ENCODE data around the gene CCDC71. TPM values are rescaled to one million over a fixed set of nuclear protein-coding genes. Genes with fewer than 3 reads are reported as not detected.

Gene CCDC71
- total RNA-seq, 4 donors from 2014 or later = 12.4 to 39.3 (median 37.5) TPM

- peaks cover 0 to 29% (median 4%) of the 10 kb centered on the region in 4 donors for H3K4me1 ChIP-seq
- no peaks in the 10 kb centered on the region for H3K27me3 ChIP-seq
- DNase-seq = no peak
- no peaks in the 10 kb centered on the region for H3K9me3 ChIP-seq
- TF ChIP-seq, protein P1, sequence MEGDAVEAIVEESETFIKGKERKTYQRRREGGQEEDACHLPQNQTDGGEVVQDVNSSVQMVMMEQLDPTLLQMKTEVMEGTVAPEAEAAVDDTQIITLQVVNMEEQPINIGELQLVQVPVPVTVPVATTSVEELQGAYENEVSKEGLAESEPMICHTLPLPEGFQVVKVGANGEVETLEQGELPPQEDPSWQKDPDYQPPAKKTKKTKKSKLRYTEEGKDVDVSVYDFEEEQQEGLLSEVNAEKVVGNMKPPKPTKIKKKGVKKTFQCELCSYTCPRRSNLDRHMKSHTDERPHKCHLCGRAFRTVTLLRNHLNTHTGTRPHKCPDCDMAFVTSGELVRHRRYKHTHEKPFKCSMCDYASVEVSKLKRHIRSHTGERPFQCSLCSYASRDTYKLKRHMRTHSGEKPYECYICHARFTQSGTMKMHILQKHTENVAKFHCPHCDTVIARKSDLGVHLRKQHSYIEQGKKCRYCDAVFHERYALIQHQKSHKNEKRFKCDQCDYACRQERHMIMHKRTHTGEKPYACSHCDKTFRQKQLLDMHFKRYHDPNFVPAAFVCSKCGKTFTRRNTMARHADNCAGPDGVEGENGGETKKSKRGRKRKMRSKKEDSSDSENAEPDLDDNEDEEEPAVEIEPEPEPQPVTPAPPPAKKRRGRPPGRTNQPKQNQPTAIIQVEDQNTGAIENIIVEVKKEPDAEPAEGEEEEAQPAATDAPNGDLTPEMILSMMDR (IDR thresholded peaks at IDR 0.05) = no peak
- TF ChIP-seq POLR2A (IDR thresholded peaks at IDR 0.05) = no peak
- H3K36me3 ChIP-seq = peaks cover 0 to 19% (median 0%) of the 10 kb centered on the region in 3 donors
- H3K27ac ChIP-seq = peak overlapping the region in 3 of 4 donors; percentile 78 to 94 (median 80)
- H3K4me3 ChIP-seq = peak overlapping the region; percentile 77 to 98 (median 92)
Measured at GRCh38 chr3:49166752-49167556, 823 bp upstream of the CCDC71 start.

DNA sequence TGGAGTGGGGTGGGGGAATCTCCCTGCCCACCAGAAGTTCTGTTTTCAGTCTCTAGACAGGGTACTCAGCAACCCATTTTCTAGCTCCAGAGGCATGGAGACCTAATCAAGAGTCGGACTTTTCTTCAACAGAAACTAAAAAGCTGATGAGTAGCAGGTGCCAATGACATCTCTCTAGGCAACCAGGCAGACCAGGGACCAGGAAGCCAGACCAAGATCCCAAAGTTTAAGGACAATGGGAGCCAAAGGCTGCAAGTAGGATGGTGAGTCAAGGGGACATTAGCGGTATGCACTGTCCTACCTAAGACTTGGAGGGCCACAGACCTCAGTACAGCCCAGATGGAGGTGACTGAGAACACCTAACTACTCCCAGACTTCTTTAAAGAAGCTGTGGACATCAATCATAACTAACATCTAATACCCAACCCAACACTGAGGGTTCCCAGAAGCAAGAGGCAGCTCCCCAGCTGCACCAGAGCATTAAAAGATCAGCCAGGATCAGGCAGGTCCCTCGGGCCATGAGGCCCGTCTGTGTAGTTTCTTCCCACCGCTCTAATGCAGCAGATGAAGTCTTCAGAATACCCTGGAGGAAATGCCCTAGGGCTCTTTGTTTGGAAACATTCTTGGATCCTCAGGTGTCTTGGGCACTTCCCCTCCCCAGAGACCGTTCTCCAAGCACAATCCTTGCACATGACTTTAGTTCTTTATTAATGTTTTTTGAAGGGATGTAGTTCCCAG lies 979 bp downstream of the CCDC71 start:
- Histone ChIP-seq H3K36me3 (peaks cover 0 to 19% (median 0%) of the 10 kb centered on the region in 3 donors), H3K4me1 (peaks cover 0 to 21% (median 0%) of the 10 kb centered on the region in 4 donors), H3K9me3 (no peaks in the 10 kb centered on the region), H3K27me3 (no peaks in the 10 kb centered on the region), H3K27ac (peak overlapping the region in 3 of 4 donors; percentile 78 to 94 (median 80)), H3K4me3 (peak overlapping the region; percentile 77 to 98 (median 92))
- TF ChIP-seq POLR2A (IDR thresholded peaks at IDR 0.05) = no peak
- TF ChIP-seq, protein P1 (IDR thresholded peaks at IDR 0.05) = no peak
- no peak for DNase-seq

- Histone ChIP-seq H3K27ac (no peak overlapping the region), H3K9me3 (no peaks in the 10 kb centered on the region), H3K4me3 (no peak overlapping the region), H3K4me1 (peaks cover 0 to 21% (median 0%) of the 10 kb centered on the region in 4 donors), H3K27me3 (no peaks in the 10 kb centered on the region), H3K36me3 (peaks cover 0 to 19% (median 0%) of the 10 kb centered on the region in 3 donors)
- TF ChIP-seq, protein P1 (IDR thresholded peaks at IDR 0.05) = no peak
- TF ChIP-seq POLR2A (IDR thresholded peaks at IDR 0.05) = no peak
- DNase-seq = no peak
Measured at GRCh38 chr3:49163609-49164008, 2.5 kb downstream of the CCDC71 start.

- no peak for DNase-seq
- H3K27me3 ChIP-seq = no peaks in the 10 kb centered on the region
- TF ChIP-seq, protein P1 (IDR thresholded peaks at IDR 0.05) = no peak
- TF ChIP-seq POLR2A (IDR thresholded peaks at IDR 0.05) = no peak
- peaks cover 0 to 19% (median 0%) of the 10 kb centered on the region in 3 donors for H3K36me3 ChIP-seq
- H3K4me1 ChIP-seq = peaks cover 0 to 21% (median 0%) of the 10 kb centered on the region in 4 donors
- H3K4me3 ChIP-seq = no peak overlapping the region
- no peak overlapping the region for H3K27ac ChIP-seq
- no peaks in the 10 kb centered on the region for H3K9me3 ChIP-seq
Measured at GRCh38 chr3:49162751-49163419, 3.2 kb downstream of the CCDC71 start.

DNA sequence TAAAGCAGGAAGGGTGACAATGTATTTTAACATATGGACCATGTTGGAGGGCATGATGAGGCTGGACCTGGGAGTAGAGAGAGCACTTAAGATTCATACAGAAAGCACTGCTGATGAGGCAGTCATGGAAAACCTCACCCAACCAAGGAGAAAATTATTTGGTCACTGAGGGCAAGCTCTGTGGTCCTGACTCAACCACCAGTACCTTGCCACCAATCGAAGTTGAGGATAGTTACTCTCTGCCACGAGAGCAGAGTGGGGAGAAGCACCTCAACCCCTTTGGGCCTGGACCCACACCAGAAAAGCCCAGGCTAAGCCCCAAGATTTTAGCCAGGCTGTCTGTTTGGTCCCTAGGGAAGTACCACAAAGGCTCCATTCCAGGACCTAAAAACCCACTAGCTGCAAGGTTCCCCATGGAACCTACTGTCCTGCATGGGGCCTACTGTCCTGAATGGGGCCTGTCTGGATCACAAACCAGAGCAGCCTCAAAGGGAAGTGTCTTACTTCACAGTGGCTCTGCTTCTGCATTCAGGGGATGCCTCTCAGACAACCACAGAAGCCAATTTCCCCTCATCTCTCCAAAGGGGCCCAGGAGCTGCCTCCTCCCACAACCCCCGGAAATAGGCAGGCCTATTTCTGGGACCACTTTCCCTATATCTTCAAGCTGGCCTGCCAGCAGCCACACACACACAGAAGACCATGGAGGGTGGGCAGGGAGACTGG lies 4.2 kb downstream of the CCDC71 start:
- no peak for TF ChIP-seq POLR2A (IDR thresholded peaks at IDR 0.05)
- TF ChIP-seq, protein P1 (IDR thresholded peaks at IDR 0.05) = no peak
- H3K4me1 ChIP-seq = peaks cover 0 to 21% (median 0%) of the 10 kb centered on the region in 4 donors
- H3K4me3 ChIP-seq = no peak overlapping the region
- peaks cover 0 to 19% (median 0%) of the 10 kb centered on the region in 3 donors for H3K36me3 ChIP-seq
- DNase-seq = no peak
- no peaks in the 10 kb centered on the region for H3K27me3 ChIP-seq
- H3K27ac ChIP-seq = no peak overlapping the region
- H3K9me3 ChIP-seq = no peaks in the 10 kb centered on the region

Measured in Peyer's patch (tissue), 4 donors.